Duodenal mucosa (tissue), 2 donors: Measurements from ENCODE around the gene HERPUD1.
"Not testable (repeated sequence)": the region's sequence is repeated elsewhere in the genome, so short reads cannot be mapped to it uniquely, and the experiment has no call there.

ENCODE experiments used
- H3K27ac ChIP-seq: one replicate; pipeline ENCODE4 v1.7.0; 2013; ENCODE audit warnings: low read depth, low read length
- H3K27me3 ChIP-seq, 2 donors: one replicate each; pipeline ENCODE4 v1.7.0; 2013; ENCODE audit warnings: low read length in 2 of 2, control low read depth in 1 of 2; ENCODE audit not compliant: insufficient read depth in 2 of 2, control insufficient read depth in 1 of 2
- H3K36me3 ChIP-seq, 2 donors: one replicate each; pipeline ENCODE4 v1.7.0; 2013; ENCODE audit warnings: low read length in 2 of 2, control low read depth in 1 of 2; ENCODE audit not compliant: insufficient read depth in 2 of 2, control insufficient read depth in 1 of 2
- H3K4me1 ChIP-seq, 2 donors: one replicate each; pipeline ENCODE4 v1.7.0; 2013; ENCODE audit warnings: low read length in 2 of 2, control low read depth in 1 of 2; ENCODE audit not compliant: insufficient read depth in 2 of 2, control insufficient read depth in 1 of 2
- H3K4me3 ChIP-seq, 2 donors: one replicate each; pipeline ENCODE4 v1.7.0; 2013; ENCODE audit warnings: low read length in 2 of 2, low read depth in 1 of 2
- H3K9ac ChIP-seq, 2 donors: one replicate each; pipeline ENCODE4 v1.7.0; 2013; ENCODE audit warnings: low read length in 2 of 2, low read depth in 1 of 2
- H3K9me3 ChIP-seq, 2 donors: one replicate each; pipeline ENCODE4 v1.7.0; 2013; ENCODE audit warnings: low read length in 2 of 2, control low read depth in 1 of 2; ENCODE audit not compliant: control insufficient read depth in 1 of 2

HERPUD1 gene

GRCh38 chr16:56931892-56932720 is at the start of gene HERPUD1:
Gene HERPUD1, plus strand, starts transcription at chr16:56932142. Its CDS starts 103 bp downstream, at chr16:56932245.
- peak within 1 kb of the TSS; percentile 99 for H3K27ac ChIP-seq
- peaks cover 18 to 29% of the 10 kb centered on the region in 2 donors for H3K36me3 ChIP-seq
- no peaks in the 10 kb centered on the region for H3K27me3 ChIP-seq
- H3K9me3 ChIP-seq: no peaks in the 10 kb centered on the region
- H3K9ac ChIP-seq: peak within 1 kb of the TSS; percentile 97 to 98
- peaks cover 26 to 34% of the 10 kb centered on the region in 2 donors for H3K4me1 ChIP-seq
- peak within 1 kb of the TSS; percentile 94 to 97 for H3K4me3 ChIP-seq

GRCh38 chr16:56883586-56883985 is 48.4 kb upstream of the HERPUD1 start:
- Histone ChIP-seq H3K36me3 (no peaks in the 10 kb centered on the region), H3K9ac (no peak overlapping the region), H3K27me3 (no peaks in the 10 kb centered on the region), H3K4me1 (no peaks in the 10 kb centered on the region), H3K9me3 (no peaks in the 10 kb centered on the region), H3K4me3 (no peak overlapping the region), H3K27ac (no peak overlapping the region)

GRCh38 chr16:56884026-56884582 is 47.8 kb upstream of the HERPUD1 start:
- no peak overlapping the region for H3K9ac ChIP-seq
- no peak overlapping the region for H3K4me3 ChIP-seq
- no peaks in the 10 kb centered on the region for H3K4me1 ChIP-seq
- H3K36me3 ChIP-seq: no peaks in the 10 kb centered on the region
- H3K9me3 ChIP-seq: no peaks in the 10 kb centered on the region
- no peaks in the 10 kb centered on the region for H3K27me3 ChIP-seq
- H3K27ac ChIP-seq: no peak overlapping the region

GRCh38 chr16:56884929-56885328 is 47.0 kb upstream of the HERPUD1 start:
- H3K9me3 ChIP-seq, H3K36me3 ChIP-seq, H3K27me3 ChIP-seq, H3K9ac ChIP-seq, H3K4me3 ChIP-seq, H3K4me1 ChIP-seq, H3K27ac ChIP-seq: not testable (repeated sequence)

GRCh38 chr16:56885446-56886162 is 46.3 kb upstream of the HERPUD1 start:
- no peaks in the 10 kb centered on the region for H3K27me3 ChIP-seq
- no peak overlapping the region for H3K9ac ChIP-seq
- H3K4me1 ChIP-seq: no peaks in the 10 kb centered on the region
- H3K9me3 ChIP-seq: no peaks in the 10 kb centered on the region
- no peaks in the 10 kb centered on the region for H3K36me3 ChIP-seq
- no peak overlapping the region for H3K27ac ChIP-seq
- H3K4me3 ChIP-seq: no peak overlapping the region

GRCh38 chr16:56886296-56886695 is 45.6 kb upstream of the HERPUD1 start:
- H3K27ac ChIP-seq: no peak overlapping the region
- no peaks in the 10 kb centered on the region for H3K36me3 ChIP-seq
- H3K27me3 ChIP-seq: no peaks in the 10 kb centered on the region
- no peak overlapping the region for H3K4me3 ChIP-seq
- H3K9ac ChIP-seq: no peak overlapping the region
- no peaks in the 10 kb centered on the region for H3K4me1 ChIP-seq
- H3K9me3 ChIP-seq: no peaks in the 10 kb centered on the region

- Histone ChIP-seq H3K36me3 (no peaks in the 10 kb centered on the region), H3K27me3 (no peaks in the 10 kb centered on the region), H3K27ac (no peak overlapping the region), H3K9me3 (no peaks in the 10 kb centered on the region), H3K4me3 (no peak overlapping the region), H3K4me1 (no peaks in the 10 kb centered on the region), H3K9ac (no peak overlapping the region)
These were observed 45.1 kb upstream of the HERPUD1 start for GRCh38 chr16:56886826-56887225.

GRCh38 chr16:56888806-56889205 is 43.1 kb upstream of the HERPUD1 start:
- H3K4me1 ChIP-seq: no peaks in the 10 kb centered on the region
- no peak overlapping the region for H3K9ac ChIP-seq
- H3K36me3 ChIP-seq: no peaks in the 10 kb centered on the region
- H3K27me3 ChIP-seq: no peaks in the 10 kb centered on the region
- no peak overlapping the region for H3K27ac ChIP-seq
- H3K4me3 ChIP-seq: no peak overlapping the region
- no peaks in the 10 kb centered on the region for H3K9me3 ChIP-seq

- Histone ChIP-seq H3K27ac (no peak overlapping the region), H3K27me3 (no peaks in the 10 kb centered on the region), H3K9me3 (no peaks in the 10 kb centered on the region), H3K4me1 (no peaks in the 10 kb centered on the region), H3K36me3 (no peaks in the 10 kb centered on the region), H3K4me3 (no peak overlapping the region), H3K9ac (no peak overlapping the region)
These were observed 42.7 kb upstream of the HERPUD1 start for GRCh38 chr16:56889206-56889605.

GRCh38 chr16:56891685-56892084 is 40.3 kb upstream of the HERPUD1 start:
- Histone ChIP-seq H3K4me1 (no peaks in the 10 kb centered on the region), H3K36me3 (no peaks in the 10 kb centered on the region)

More at GRCh38 chr16:56891685-56892084, 40.3 kb upstream of the HERPUD1 start:
- Histone ChIP-seq H3K27ac (no peak overlapping the region), H3K4me3 (no peak overlapping the region), H3K9ac (no peak overlapping the region), H3K9me3 (no peaks in the 10 kb centered on the region), H3K27me3 (no peaks in the 10 kb centered on the region)
